K562 (cell line): ENCODE data around the gene LPCAT3. TPM values are rescaled to one million over a fixed set of nuclear protein-coding genes. Genes with fewer than 3 reads are reported as not detected.

Experiments
- ATAC-seq: fragments of 200-7000 bp; cut with Tn5 transposase; 3 replicates; pipeline ENCODE4 v1.9.1; 2020; ENCODE audit warnings: moderate library complexity
- BruUV-seq: library from RNA; stranded (reverse); fragments of 400-500 nt; replicated peaks from 2 replicates; lab custom pipeline; 2021; lab: Mats Ljungman, UMichigan
- CTCF ChIA-PET: fragments of 300-600 bp; formaldehyde crosslinking; extraction: SDS; loops from one replicate; lab custom pipeline; 2021; ENCODE audit warnings: low intra/inter-chr PET ratio; lab: Yijun Ruan, JAX
- POLR2A ChIA-PET: fragments of 300-600, 350-650 bp; sonication (Branson Sonifier 250); formaldehyde crosslinking; extraction: SDS; loops from one replicate; lab custom pipeline; 2021; ENCODE audit warnings: antibody characterized with exemption, inconsistent platforms; lab: Yijun Ruan, JAX
- DNase-seq, 4 experiments: peaks; one replicate each; pipeline versions ENCODE4 v3.0.0 to v3.0.0-alpha.2; 2011 to 2018; ENCODE audit warnings: low spot score in 3 of 4, mixed read lengths in 3 of 4; ENCODE audit errors: extremely low read depth in 1 of 4
- FAIRE-seq: peaks from 2 replicates; lab custom pipeline; 2011; peaks lifted over from hg19 to GRCh38; lab: Jason Lieb, UNC
- H2AFZ ChIP-seq: 2 replicates; pipeline ENCODE4 v1.6.0; 2011; ENCODE audit warnings: low read depth, low read length, control low read depth, inconsistent platforms
- H3K27ac ChIP-seq: fragments of 200-600 bp; 3 replicates; pipeline ENCODE4 v1.8.0; 2011; ENCODE audit warnings: low read depth, mild to moderate bottlenecking, control low read depth, inconsistent platforms, low read length, moderate library complexity, mixed read lengths; ENCODE audit errors: extremely low read depth
- H3K27me3 ChIP-seq, 2 experiments: fragments of 300-600 bp in 1 of 2; 2 replicates in 1 of 2; 3 replicates in 1 of 2; pipeline versions ENCODE4 v1.6.0 to v1.8.0; 2011; ENCODE audit warnings: inconsistent platforms in 2 of 2, low read length in 2 of 2, mild to moderate bottlenecking in 1 of 2, mixed read lengths in 1 of 2, moderate library complexity in 1 of 2; ENCODE audit not compliant: control insufficient read depth in 2 of 2, insufficient read depth in 2 of 2
- H3K36me3 ChIP-seq: fragments of 300-600 bp; 3 replicates; pipeline ENCODE4 v1.8.0; 2011; ENCODE audit warnings: mild to moderate bottlenecking, low read length, inconsistent platforms; ENCODE audit not compliant: control insufficient read depth, insufficient read depth
- H3K4me1 ChIP-seq, 2 experiments: fragments of 200-600 bp in 1 of 2; replicated peaks in 1 of 2; 2 replicates in 1 of 2; 3 replicates in 1 of 2; pipeline versions ENCODE4 v1.5.1 to v1.8.0; 2011; ENCODE audit warnings: inconsistent platforms in 2 of 2, low read length in 2 of 2, mild to moderate bottlenecking in 1 of 2, mixed read lengths in 1 of 2, moderate library complexity in 1 of 2; ENCODE audit not compliant: control insufficient read depth in 2 of 2, insufficient read depth in 2 of 2
- H3K4me2 ChIP-seq: 2 replicates; pipeline ENCODE4 v1.6.1; 2011; ENCODE audit warnings: low read length, control low read depth, inconsistent platforms, mixed read lengths; ENCODE audit not compliant: insufficient read depth
- H3K4me3 ChIP-seq: fragments of 200-600 bp; sonication (generic), shearing (Covaris generic); 2 replicates; pipeline ENCODE4 v1.5.1; 2016; ENCODE audit warnings: control low read depth, inconsistent platforms
- H3K79me2 ChIP-seq: fragments of 200-600 bp; 3 replicates; pipeline ENCODE4 v1.8.0; 2011; ENCODE audit warnings: low read length, inconsistent platforms; ENCODE audit not compliant: control insufficient read depth, insufficient read depth
- H3K9ac ChIP-seq, 2 experiments: 2 replicates each; pipeline versions ENCODE4 v1.6.0 to v1.6.1; 2011; ENCODE audit warnings: low read depth in 2 of 2, low read length in 2 of 2, control low read depth in 1 of 2, inconsistent platforms in 1 of 2, mild to moderate bottlenecking in 1 of 2, mixed read lengths in 1 of 2; ENCODE audit not compliant: insufficient read depth in 1 of 2
- H3K9me1 ChIP-seq: one replicate; pipeline ENCODE4 v1.6.0; 2011; ENCODE audit warnings: inconsistent platforms, mild to moderate bottlenecking, low read length, moderate library complexity; ENCODE audit not compliant: control insufficient read depth, insufficient read depth
- H3K9me3 ChIP-seq: replicated peaks from 2 replicates; pipeline ENCODE4 v1.5.1; 2011; ENCODE audit warnings: low read depth, low read length, inconsistent platforms; ENCODE audit not compliant: control insufficient read depth, insufficient read depth
- H4K20me1 ChIP-seq: replicated peaks from 2 replicates; pipeline ENCODE4 v1.6.1; 2011; ENCODE audit warnings: low read length, inconsistent platforms, mixed read lengths; ENCODE audit not compliant: control insufficient read depth, insufficient read depth
- CEBPG ChIP-seq, 3 experiments: fragments of 200-800 bp in 1 of 3; sonication (Bioruptor generic) in 1 of 3; sonication (generic) in 1 of 3; formaldehyde crosslinking in 1 of 3; IDR thresholded peaks in 2 of 3; conservative IDR thresholded peaks in 1 of 3; 2 replicates each; pipeline versions ENCODE4 v1.6.1 to v1.8.0; 2016 to 2022; ENCODE audit warnings: missing compliant biosample characterization in 2 of 3, missing genetic modification characterization in 2 of 3, mild to moderate bottlenecking in 1 of 3, missing genetic modification reagents in 1 of 3
- E2F6 ChIP-seq, 2 experiments: IDR thresholded peaks; 2 replicates each; pipeline ENCODE4 v1.6.1; 2011; ENCODE audit warnings: borderline replicate concordance in 1 of 2, control low read depth in 1 of 2, low read depth in 1 of 2, low read length in 1 of 2, mild to moderate bottlenecking in 1 of 2, mixed read lengths in 1 of 2, moderate library complexity in 1 of 2; ENCODE audit not compliant: insufficient read depth in 1 of 2, insufficient read length in 1 of 2, poor library complexity in 1 of 2, severe bottlenecking in 1 of 2; ENCODE audit errors: extremely low read depth in 1 of 2
- HDAC8 ChIP-seq: fragments of 450-650 bp; IDR thresholded peaks from 2 replicates; pipeline ENCODE4 v1.6.1; 2016; ENCODE audit warnings: mild to moderate bottlenecking, missing genetic modification characterization, moderate library complexity, missing compliant biosample characterization
- KAT8 ChIP-seq: fragments of 450-650 bp; IDR thresholded peaks from 2 replicates; pipeline ENCODE4 v1.6.1; 2016; ENCODE audit warnings: low read depth, mild to moderate bottlenecking
- MAZ ChIP-seq, 2 experiments: fragments of 450-650 bp in 1 of 2; sonication (generic) in 1 of 2; formaldehyde crosslinking; IDR thresholded peaks in 1 of 2; conservative IDR thresholded peaks in 1 of 2; 2 replicates each; pipeline versions ENCODE4 v1.4.0 to v1.5.0; 2020; ENCODE audit warnings: mild to moderate bottlenecking in 1 of 2, missing genetic modification reagents in 1 of 2
- NFXL1 ChIP-seq: fragments of 450-650 bp; formaldehyde crosslinking; IDR thresholded peaks from 2 replicates; pipeline ENCODE4 v1.4.0; 2021; ENCODE audit warnings: mild to moderate bottlenecking
- SAFB2 ChIP-seq: fragments of 200-400 bp; formaldehyde crosslinking; IDR thresholded peaks from 2 replicates; pipeline ENCODE4 v1.6.1; 2018; ENCODE audit warnings: borderline replicate concordance, low read length, low read depth, moderate library complexity; ENCODE audit not compliant: severe bottlenecking
- U2AF1 ChIP-seq: fragments of 200-400 bp; formaldehyde crosslinking; optimal IDR thresholded peaks from 2 replicates; pipeline ENCODE3; 2017; ENCODE audit warnings: mild to moderate bottlenecking, low read depth, low read length, moderate library complexity
- ZNF76 ChIP-seq: fragments of 250-450 bp; sonication (Bioruptor Pico); IDR thresholded peaks from 2 replicates; pipeline ENCODE4 v1.4.0; 2020; ENCODE audit warnings: mild to moderate bottlenecking, moderate library complexity, borderline replicate concordance
- WGBS: fragments of 100-300 bp; shearing (Covaris generic); methylation state at CpG from one replicate; pipeline ENCODE4 v1.1.6; 2016; ENCODE audit warnings: low coverage, mixed read lengths; ENCODE audit not compliant: insufficient coverage; ENCODE audit errors: missing lambda C conversion rate; 5-methylcytosine and 5-hydroxymethylcytosine counted together
- in situ Hi-C: fragments of 300-500 bp; cut with MboI; formaldehyde crosslinking; loops from 4 replicates; pipeline ENCODE4 v1.15.0; 2018; ENCODE audit warnings: inconsistent platforms, mixed read lengths
- intact Hi-C: fragments of 100-400 bp; cut with micrococcal nuclease; formaldehyde crosslinking; loops from 2 replicates; pipeline ENCODE4 v1.14.2; 2022
- polyA plus RNA-seq, 8 experiments: library from polyadenylated mRNA; depleted of rRNA in 4 of 8; stranded (reverse) in 5 of 8; unstranded in 3 of 8; fragments of >200 nt; fragmentation: Nextera tagmentation in 2 of 8; fragmentation: Illumina TruSeq in 1 of 8; extraction: Ambion mirVana in 2 of 8; extraction: Trizol in 1 of 8; gene quantifications; 2 replicates each; pipeline versions ENCODE4 v1.2.1 to v1.2.3, GENCODE V29; 2011 to 2014; ENCODE audit warnings: inconsistent platforms in 1 of 8, missing spikeins in 1 of 8
- total RNA-seq, 7 experiments: library from RNA; depleted of rRNA in 6 of 7; stranded (reverse); fragments of >200 nt in 6 of 7; fragmentation: Illumina TruSeq in 2 of 7; extraction: Trizol in 2 of 7; gene quantifications; 2 replicates each; pipeline versions ENCODE4 v1.2.1 to v1.2.3, GENCODE V29; 2011 to 2021; ENCODE audit warnings: low replicate concordance in 1 of 7
- TF ChIP-seq, protein P1 (sequence below): fragments of 250-450 bp; sonication (Bioruptor Pico); IDR thresholded peaks from 2 replicates; pipeline ENCODE4 v1.4.0; 2020

LPCAT3 gene
- total and polyA plus RNA-seq, 9 of the 15 experiments (the other 6 are each of a cell fraction or from before 2014, with no cell fraction given): 4.9 to 52.5 (median 25.3) TPM

DNA sequence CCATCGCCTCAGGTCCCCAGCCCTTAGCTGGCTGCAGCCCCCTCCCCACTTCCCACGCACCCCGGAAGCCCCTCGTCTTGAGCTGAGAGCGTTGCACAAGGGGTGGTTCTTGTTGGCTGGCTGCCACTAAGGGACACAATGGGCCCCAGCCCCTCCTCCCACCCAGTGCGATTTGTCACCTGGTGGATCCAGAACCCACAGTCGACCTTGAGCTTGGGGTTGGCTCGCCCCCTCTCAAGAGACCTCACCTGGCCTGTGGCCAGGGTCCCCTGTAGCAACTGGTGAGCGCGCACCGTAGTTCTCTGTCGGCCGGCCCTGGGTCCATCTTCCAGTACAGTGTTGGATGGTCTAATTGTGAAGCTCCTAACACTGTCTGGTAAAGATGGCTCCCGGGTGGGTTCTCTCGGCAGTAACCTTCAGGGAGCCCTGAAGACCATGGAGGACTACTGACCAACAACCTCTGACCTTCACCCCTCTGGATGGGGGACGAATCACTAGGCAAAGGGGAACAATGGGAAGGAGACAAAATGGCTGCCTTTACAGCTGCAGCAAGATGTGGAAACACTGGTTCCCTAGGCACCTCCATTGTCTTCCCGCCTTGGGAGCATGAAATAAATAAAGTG is 54.4 kb downstream of the LPCAT3 start:
- in situ Hi-C loops (no loop called here), intact Hi-C loops (loop anchor here (10.0 kb wide), 1 partner anchor 221 kb away; the partner anchor contains the start of gene PEX5)
- CTCF ChIA-PET: interaction anchor here (0.7 to 2.1 kb wide), 4 partner anchors 19 to 96 kb away, joined by 3 to 12 read pairs (median 4); partner anchors contain the start of genes C12orf57 and LPCAT3
- H3K27ac ChIP-seq: peak overlapping the region; percentile 83
- 27% methylated on average over 7 of the region's 17 CpGs for WGBS
- peaks cover 44% of the 10 kb centered on the region; the same call in 2 of the 3 replicates for H3K36me3 ChIP-seq
- FAIRE-seq (no peak), DNase-seq (no peak), ATAC-seq (no peak)
- H2AFZ ChIP-seq: peak overlapping the region; percentile 61
- H3K4me2 ChIP-seq: peak overlapping the region; percentile 56; the same call in 1 of the 2 replicates
- H3K9me1 ChIP-seq: no peaks in the 10 kb centered on the region
- no peak overlapping the region for H3K4me3 ChIP-seq
- H3K27me3 ChIP-seq: no peaks in the 10 kb centered on the region
- peaks cover 30% of the 10 kb centered on the region for H3K79me2 ChIP-seq
- POLR2A ChIA-PET: interaction anchor here (0.8 to 2.0 kb wide), 11 partner anchors 10 to 176 kb away, joined by 3 to 24 read pairs (median 6); partner anchors contain the start of genes C12orf57, RNU7-1, SPSB2 and TPI1
- H3K4me1 ChIP-seq: peaks cover 57 to 82% of the 10 kb centered on the region in 2 experiments
- H3K9me3 ChIP-seq: no peaks in the 10 kb centered on the region
- BruUV-seq: no TSS peak
- H3K9ac ChIP-seq: peak overlapping the region; percentile 58 to 77
- H4K20me1 ChIP-seq: no peaks in the 10 kb centered on the region
- TF ChIP-seq SAFB2 (no peak), MAZ (CRISPR knock-in tag; conservative IDR thresholded peaks at IDR 0.05 in 1 of 2, IDR thresholded peaks at IDR 0.05 in 1 of 2) (peak in 1 of 2 experiments; percentile 62; a peak in 1 of 4 replicates), CEBPG (CRISPR knock-in tag; IDR thresholded peaks at IDR 0.05) (0 out of 2 replicates have a peak, but pooled peaks have one; percentile 7), CEBPG (tag; conservative IDR thresholded peaks at IDR 0.05 in 1 of 2, IDR thresholded peaks at IDR 0.05 in 1 of 2) (no peak), U2AF1 (no peak), HDAC8 (tag) (peak; percentile 18; the same call in 1 of the 2 replicates), NFXL1 (CRISPR knock-in tag) (peak; percentile 59; the same call in 1 of the 2 replicates), ZNF76 (CRISPR knock-in tag) (0 out of 2 replicates have a peak, but pooled peaks have one; percentile 47), KAT8 (no peak), E2F6 (IDR thresholded peaks at IDR 0.05; ENCODE audit: borderline replicate concordance in 1 of 2, extremely low read depth in 1 of 2, insufficient read depth in 1 of 2, insufficient read length in 1 of 2, low read depth in 1 of 2, low read length in 1 of 2, poor library complexity in 1 of 2, severe bottlenecking in 1 of 2) (peak in 1 of 2 experiments; percentile 21)
- TF ChIP-seq, protein P1, sequence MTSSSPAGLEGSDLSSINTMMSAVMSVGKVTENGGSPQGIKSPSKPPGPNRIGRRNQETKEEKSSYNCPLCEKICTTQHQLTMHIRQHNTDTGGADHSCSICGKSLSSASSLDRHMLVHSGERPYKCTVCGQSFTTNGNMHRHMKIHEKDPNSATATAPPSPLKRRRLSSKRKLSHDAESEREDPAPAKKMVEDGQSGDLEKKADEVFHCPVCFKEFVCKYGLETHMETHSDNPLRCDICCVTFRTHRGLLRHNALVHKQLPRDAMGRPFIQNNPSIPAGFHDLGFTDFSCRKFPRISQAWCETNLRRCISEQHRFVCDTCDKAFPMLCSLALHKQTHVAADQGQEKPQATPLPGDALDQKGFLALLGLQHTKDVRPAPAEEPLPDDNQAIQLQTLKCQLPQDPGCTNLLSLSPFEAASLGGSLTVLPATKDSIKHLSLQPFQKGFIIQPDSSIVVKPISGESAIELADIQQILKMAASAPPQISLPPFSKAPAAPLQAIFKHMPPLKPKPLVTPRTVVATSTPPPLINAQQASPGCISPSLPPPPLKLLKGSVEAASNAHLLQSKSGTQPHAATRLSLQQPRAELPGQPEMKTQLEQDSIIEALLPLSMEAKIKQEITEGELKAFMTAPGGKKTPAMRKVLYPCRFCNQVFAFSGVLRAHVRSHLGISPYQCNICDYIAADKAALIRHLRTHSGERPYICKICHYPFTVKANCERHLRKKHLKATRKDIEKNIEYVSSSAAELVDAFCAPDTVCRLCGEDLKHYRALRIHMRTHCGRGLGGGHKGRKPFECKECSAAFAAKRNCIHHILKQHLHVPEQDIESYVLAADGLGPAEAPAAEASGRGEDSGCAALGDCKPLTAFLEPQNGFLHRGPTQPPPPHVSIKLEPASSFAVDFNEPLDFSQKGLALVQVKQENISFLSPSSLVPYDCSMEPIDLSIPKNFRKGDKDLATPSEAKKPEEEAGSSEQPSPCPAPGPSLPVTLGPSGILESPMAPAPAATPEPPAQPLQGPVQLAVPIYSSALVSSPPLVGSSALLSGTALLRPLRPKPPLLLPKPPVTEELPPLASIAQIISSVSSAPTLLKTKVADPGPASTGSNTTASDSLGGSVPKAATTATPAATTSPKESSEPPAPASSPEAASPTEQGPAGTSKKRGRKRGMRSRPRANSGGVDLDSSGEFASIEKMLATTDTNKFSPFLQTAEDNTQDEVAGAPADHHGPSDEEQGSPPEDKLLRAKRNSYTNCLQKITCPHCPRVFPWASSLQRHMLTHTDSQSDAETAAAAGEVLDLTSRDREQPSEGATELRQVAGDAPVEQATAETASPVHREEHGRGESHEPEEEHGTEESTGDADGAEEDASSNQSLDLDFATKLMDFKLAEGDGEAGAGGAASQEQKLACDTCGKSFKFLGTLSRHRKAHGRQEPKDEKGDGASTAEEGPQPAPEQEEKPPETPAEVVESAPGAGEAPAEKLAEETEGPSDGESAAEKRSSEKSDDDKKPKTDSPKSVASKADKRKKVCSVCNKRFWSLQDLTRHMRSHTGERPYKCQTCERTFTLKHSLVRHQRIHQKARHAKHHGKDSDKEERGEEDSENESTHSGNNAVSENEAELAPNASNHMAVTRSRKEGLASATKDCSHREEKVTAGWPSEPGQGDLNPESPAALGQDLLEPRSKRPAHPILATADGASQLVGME (CRISPR knock-in tag): no peak
